Adrenal gland (tissue), 12 donors: ENCODE results near the gene ZNF827. TPM values are rescaled to one million over a fixed set of nuclear protein-coding genes. Genes with fewer than 3 reads are reported as not detected.

Experiments
- DNase-seq, 7 donors: peaks; one replicate each; pipeline ENCODE4 v3.0.0-alpha.2; 2019 to 2020
- H3K27ac ChIP-seq, 5 donors: fragments of 200-600 bp; sonication (generic) in 4 of 5; 1 replicate in 3 of 5; 2 replicates in 2 of 5; pipeline versions ENCODE4 v1.5.1 to v1.8.0; 2016 to 2020; ENCODE audit warnings: mild to moderate bottlenecking in 1 of 5
- H3K27me3 ChIP-seq: fragments of 200-600 bp; 2 replicates; pipeline ENCODE4 v1.8.0; 2021
- H3K36me3 ChIP-seq, 2 donors: fragments of 200-600 bp; replicated peaks in 1 of 2; 1 replicate in 1 of 2; 2 replicates in 1 of 2; pipeline versions ENCODE4 v1.5.1 to v1.8.0; 2018 to 2022
- H3K4me1 ChIP-seq, 2 donors: fragments of 200-600 bp; replicated peaks in 1 of 2; 1 replicate in 1 of 2; 2 replicates in 1 of 2; pipeline versions ENCODE4 v1.5.1 to v1.8.0; 2018 to 2021
- H3K4me3 ChIP-seq, 4 donors: fragments of 200-600 bp; sonication (generic) in 3 of 4; one replicate each; pipeline ENCODE4 v1.5.1; 2016 to 2018
- H3K9me3 ChIP-seq, 3 donors: fragments of 200-600 bp; sonication (generic) in 1 of 3; replicated peaks in 1 of 3; 1 replicate in 2 of 3; 2 replicates in 1 of 3; pipeline versions ENCODE4 v1.5.1 to v1.8.0; 2016 to 2021
- POLR2A ChIP-seq, 2 donors: fragments of 450-650 bp; IDR thresholded peaks; one replicate each; pipeline ENCODE4 v1.6.1; 2017; ENCODE audit warnings: antibody characterized with exemption in 2 of 2, mild to moderate bottlenecking in 2 of 2, moderate library complexity in 1 of 2
- WGBS, 4 donors: extraction: QIAGEN DNeasy Blood & Tissue Kit in 2 of 4; methylation state at CpG; one replicate each; pipeline versions ENCODE4 v1.1.5 to v1.1.7; 2013 to 2017; 5-methylcytosine and 5-hydroxymethylcytosine counted together
- intact Hi-C, 2 donors: fragments of 100-400 bp; cut with DNase I; formaldehyde crosslinking; loops; one replicate each; pipeline versions ENCODE4 v1.14.1 to v1.15.0; 2022 to 2023
- polyA plus RNA-seq, 3 donors: library from polyadenylated mRNA; stranded (reverse); fragments of 200-250 nt in 2 of 3; fragments of 350-450 nt in 1 of 3; fragmentation: Illumina TruSeq in 1 of 3; extraction: RNeasy Lipid Tissue Mini Kit (QIAGEN cat#74804) in 1 of 3; gene quantifications; one replicate each; pipeline ENCODE4 v1.2.3, GENCODE V29; 2013 to 2014
- total RNA-seq, 9 donors: library from RNA; depleted of rRNA in 4 of 9; stranded (reverse); fragments of >200 nt in 4 of 9; fragments of 120-200 nt in 1 of 9; fragmentation: NEBNext Ultra II Directional in 1 of 9; extraction: Animal tissue kit (Norgen Biotek cat#: 25700) in 1 of 9; gene quantifications; one replicate each; pipeline versions ENCODE4 v1.1.0 to v1.2.4, GENCODE V29; 2013 to 2023
- TF ChIP-seq, protein P1 (sequence below), 6 experiments: fragments of 450-650 bp in 4 of 6; fragments of 200-600 bp in 2 of 6; sonication (generic) in 1 of 6; IDR thresholded peaks; 1 replicate in 5 of 6; 2 replicates in 1 of 6; pipeline versions ENCODE4 v1.5.1 to v1.8.0; 2016 to 2021; ENCODE audit warnings: antibody characterized with exemption in 6 of 6, mild to moderate bottlenecking in 2 of 6, moderate library complexity in 1 of 6
- donor health status: healthy with polysubstance abuse.
- donor health status: Bipolar disorder and iron deficiency.
- donor health status: DM: yes; HTN: yes; CAD: no.
- donor health status: DM: no; HTN: no; CAD: no.
- donor health status: DM: no; HTN: no; CAD: no.
- donor health status: DM: yes; HTN: yes; CAD: no.

Gene ZNF827
- total and polyA plus RNA-seq, 12 donors: 8.0 to 37.1 (median 22.7) TPM

DNA sequence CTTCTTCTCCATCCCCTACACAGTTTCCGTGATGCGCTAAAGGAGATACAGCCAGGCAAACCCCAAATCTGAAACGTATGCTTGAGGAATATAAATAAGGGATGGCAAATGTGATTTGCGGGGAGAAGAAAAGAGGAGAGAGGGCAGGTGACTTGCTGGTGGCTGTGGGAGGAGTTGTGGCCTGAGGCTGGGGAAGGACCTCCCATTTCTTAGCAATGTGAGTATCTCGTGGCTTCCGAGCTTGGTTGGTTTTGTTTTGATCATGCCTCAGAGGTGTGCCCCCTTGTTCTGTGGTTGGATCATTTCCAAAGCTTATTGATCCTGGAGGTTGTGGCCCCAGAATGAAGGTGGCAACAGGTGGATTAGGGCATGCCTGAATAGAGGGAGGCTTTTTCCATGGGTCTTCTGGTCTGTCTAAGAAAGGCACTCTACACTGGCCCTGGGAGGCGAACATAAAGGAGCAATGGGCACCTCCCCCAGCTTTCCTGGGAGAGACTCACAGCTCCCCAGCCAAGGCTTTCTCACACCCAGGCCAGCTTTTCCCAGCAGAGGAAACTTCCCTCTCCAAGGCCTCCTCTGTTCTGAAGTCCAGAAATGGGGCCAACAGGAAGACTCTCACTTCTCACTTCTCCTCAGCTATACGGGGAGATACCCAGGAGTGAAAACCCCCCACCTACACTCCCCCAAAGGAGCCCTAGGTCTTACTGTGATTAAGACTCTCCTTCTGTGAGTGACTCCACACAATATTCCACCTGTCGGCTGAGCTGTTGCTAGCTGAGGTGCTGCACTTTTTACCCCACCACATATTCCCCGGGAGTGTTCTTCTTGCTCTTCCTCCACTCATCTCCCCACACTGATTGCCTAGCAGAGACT lies 218.6 kb downstream of the ZNF827 start:
- Histone ChIP-seq H3K27me3 (no peaks in the 10 kb centered on the region), H3K9me3 (no peaks in the 10 kb centered on the region), H3K4me3 (no peak overlapping the region), H3K36me3 (no peaks in the 10 kb centered on the region), H3K27ac (no peak overlapping the region), H3K4me1 (no peaks in the 10 kb centered on the region)
- TF ChIP-seq, protein P1, sequence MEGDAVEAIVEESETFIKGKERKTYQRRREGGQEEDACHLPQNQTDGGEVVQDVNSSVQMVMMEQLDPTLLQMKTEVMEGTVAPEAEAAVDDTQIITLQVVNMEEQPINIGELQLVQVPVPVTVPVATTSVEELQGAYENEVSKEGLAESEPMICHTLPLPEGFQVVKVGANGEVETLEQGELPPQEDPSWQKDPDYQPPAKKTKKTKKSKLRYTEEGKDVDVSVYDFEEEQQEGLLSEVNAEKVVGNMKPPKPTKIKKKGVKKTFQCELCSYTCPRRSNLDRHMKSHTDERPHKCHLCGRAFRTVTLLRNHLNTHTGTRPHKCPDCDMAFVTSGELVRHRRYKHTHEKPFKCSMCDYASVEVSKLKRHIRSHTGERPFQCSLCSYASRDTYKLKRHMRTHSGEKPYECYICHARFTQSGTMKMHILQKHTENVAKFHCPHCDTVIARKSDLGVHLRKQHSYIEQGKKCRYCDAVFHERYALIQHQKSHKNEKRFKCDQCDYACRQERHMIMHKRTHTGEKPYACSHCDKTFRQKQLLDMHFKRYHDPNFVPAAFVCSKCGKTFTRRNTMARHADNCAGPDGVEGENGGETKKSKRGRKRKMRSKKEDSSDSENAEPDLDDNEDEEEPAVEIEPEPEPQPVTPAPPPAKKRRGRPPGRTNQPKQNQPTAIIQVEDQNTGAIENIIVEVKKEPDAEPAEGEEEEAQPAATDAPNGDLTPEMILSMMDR (IDR thresholded peaks at IDR 0.05): no peak
- TF ChIP-seq POLR2A (IDR thresholded peaks at IDR 0.05): no peak
- intact Hi-C loops: loop anchor here in 1 of 2 donors (10.0 kb wide), 1 partner anchor 85 kb away; no protein-coding TSS in a partner anchor
- 77 to 85% (median 82%) methylated on average over 9 to 10 of the region's 10 CpGs for WGBS, 4 donors
- no peak for DNase-seq

DNA sequence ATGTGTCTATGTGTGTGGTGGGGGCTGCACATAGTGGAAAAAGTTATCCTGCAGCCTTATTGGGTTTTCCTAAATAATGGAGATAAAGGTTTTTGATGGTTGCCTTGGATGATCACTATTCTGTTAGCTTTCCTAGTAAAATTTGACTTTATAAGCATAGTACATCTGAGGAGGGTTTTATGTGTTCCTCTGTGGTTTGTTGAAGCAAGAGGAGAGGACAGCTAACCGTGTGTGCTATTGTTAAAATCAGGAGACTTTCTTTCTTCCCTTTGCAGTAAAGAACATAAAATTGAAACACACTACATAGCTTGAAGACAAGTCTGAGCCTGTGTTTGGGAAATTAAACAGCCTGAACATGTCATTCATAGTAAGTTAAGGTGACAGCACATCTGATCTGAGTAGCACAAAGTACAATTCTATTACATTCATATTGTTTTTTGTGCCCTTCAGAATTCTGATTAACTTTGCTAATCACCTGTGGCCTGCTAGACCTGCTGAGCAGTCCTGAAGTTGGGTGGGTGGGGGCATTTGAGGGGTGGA lies 221.9 kb downstream of the ZNF827 start:
- H3K4me1 ChIP-seq: no peaks in the 10 kb centered on the region
- H3K27ac ChIP-seq: no peak overlapping the region
- no peaks in the 10 kb centered on the region for H3K36me3 ChIP-seq
- 64 to 81% (median 75%) methylated on average over 1 of the region's 1 CpG for WGBS, 4 donors
- intact Hi-C loops: no loop called here
- no peak for DNase-seq
- H3K27me3 ChIP-seq: no peaks in the 10 kb centered on the region
- H3K4me3 ChIP-seq: no peak overlapping the region
- no peaks in the 10 kb centered on the region for H3K9me3 ChIP-seq
- TF ChIP-seq POLR2A (IDR thresholded peaks at IDR 0.05): no peak
- TF ChIP-seq, protein P1 (IDR thresholded peaks at IDR 0.05): no peak

DNA sequence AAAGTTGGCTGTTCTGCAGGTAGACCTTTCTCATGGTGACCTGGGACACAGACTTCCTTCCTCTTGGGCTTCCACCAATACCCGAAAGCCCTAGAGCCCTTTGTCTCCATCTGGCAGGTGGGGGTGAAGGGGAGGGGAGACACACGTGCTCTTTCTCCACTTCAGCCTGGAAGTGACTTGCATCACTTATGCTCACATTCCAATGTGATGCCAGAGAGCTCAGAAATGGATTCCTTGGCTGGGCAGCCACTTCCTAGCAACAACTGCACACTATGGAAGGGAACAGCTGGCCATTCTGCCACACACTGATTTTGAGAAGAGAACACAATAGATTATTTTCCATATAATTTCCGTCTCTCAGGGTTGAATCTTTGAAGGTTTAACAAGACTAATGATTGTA lies 222.4 kb downstream of the ZNF827 start:
- Histone ChIP-seq H3K4me1 (no peaks in the 10 kb centered on the region), H3K4me3 (no peak overlapping the region), H3K9me3 (no peaks in the 10 kb centered on the region), H3K27me3 (no peaks in the 10 kb centered on the region), H3K27ac (no peak overlapping the region), H3K36me3 (no peaks in the 10 kb centered on the region)
- intact Hi-C loops: no loop called here
- 61 to 75% (median 65%) methylated on average over 3 of the region's 3 CpGs for WGBS, 4 donors
- TF ChIP-seq POLR2A (IDR thresholded peaks at IDR 0.05): no peak
- TF ChIP-seq, protein P1 (IDR thresholded peaks at IDR 0.05): no peak
- DNase-seq: no peak

DNA sequence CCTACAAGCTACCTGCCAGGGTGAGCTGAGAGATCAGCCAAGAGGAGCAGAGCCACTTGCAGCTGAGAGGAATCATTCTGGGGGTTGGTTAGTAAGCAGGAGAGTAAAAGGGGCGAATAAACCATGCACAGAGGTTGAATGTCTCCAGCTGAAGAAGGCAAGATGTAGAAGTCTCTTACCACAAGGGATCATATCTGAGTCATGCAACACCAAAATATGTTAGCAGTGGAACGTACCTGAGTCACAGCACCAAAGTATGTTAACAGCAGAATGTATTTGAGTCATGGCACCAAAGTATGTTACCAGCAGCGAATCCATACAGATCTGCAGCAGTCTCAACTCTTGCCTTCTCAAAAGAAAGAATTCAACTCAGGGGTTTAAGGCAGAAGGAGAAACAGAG lies 228.8 kb downstream of the ZNF827 start:
- no peak overlapping the region for H3K4me3 ChIP-seq
- H3K4me1 ChIP-seq: no peaks in the 10 kb centered on the region
- 84 to 95% (median 89%) methylated on average over 3 of the region's 3 CpGs for WGBS, 4 donors
- H3K9me3 ChIP-seq: no peaks in the 10 kb centered on the region
- H3K27ac ChIP-seq: no peak overlapping the region
- intact Hi-C loops: no loop called here
- TF ChIP-seq, protein P1 (IDR thresholded peaks at IDR 0.05): no peak
- no peak for TF ChIP-seq POLR2A (IDR thresholded peaks at IDR 0.05)
- H3K27me3 ChIP-seq: no peaks in the 10 kb centered on the region
- no peak for DNase-seq
- no peaks in the 10 kb centered on the region for H3K36me3 ChIP-seq
